Activated T-cell treated with anti-CD3 and anti-CD28 coated beads, Interleukin-2, amount 50 U/mL, for 1 hour (primary cell): ENCODE measurements around the gene SRRD.
A peak's percentile ranks its signal among the peaks of the same experiment; 100 is the strongest.

ENCODE experiments used
- DNase-seq: peaks from one replicate; pipeline ENCODE4 v3.0.0-alpha.2; 2020

Gene SRRD

GRCh38 chr22:26484360-26484706 lies 656 bp downstream of the SRRD start:
- DNase-seq = no peak

- no peak for DNase-seq
Measured at GRCh38 chr22:26485013-26485412, 1.3 kb downstream of the SRRD start.

GRCh38 chr22:26485806-26486390 lies 2.2 kb downstream of the SRRD start:
- no peak for DNase-seq

GRCh38 chr22:26486394-26486793 lies 2.7 kb downstream of the SRRD start:
- no peak for DNase-seq

- no peak for DNase-seq
Measured at GRCh38 chr22:26487996-26488395, 4.3 kb downstream of the SRRD start.

GRCh38 chr22:26489447-26490036 lies 5.9 kb downstream of the SRRD start:
- no peak for DNase-seq

DNA sequence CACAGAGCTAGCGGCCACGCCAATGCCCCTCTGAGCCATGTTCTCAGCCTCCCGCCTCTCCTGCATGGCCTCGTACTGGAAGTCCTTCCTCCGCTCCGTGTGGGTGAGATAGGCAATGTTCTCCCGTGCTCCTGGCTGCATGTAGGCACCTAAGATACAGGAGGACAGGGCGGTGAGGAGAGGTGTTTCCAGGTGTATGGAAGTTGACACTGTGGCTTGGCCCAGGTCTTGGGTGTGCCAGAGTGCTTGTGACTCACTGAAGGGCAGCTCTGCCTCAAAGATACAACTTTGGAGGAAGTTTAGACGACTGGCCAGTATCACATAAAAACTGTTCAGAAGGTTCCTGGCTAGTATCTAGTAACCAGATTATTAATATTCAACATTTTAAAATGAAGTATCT lies 8.5 kb downstream of the SRRD start:
- DNase-seq = no peak

- DNase-seq = no peak
Measured at GRCh38 chr22:26494506-26494905, 10.8 kb downstream of the SRRD start.

- DNase-seq = no peak
Measured at GRCh38 chr22:26496456-26496855, 12.8 kb downstream of the SRRD start.

GRCh38 chr22:26499188-26499703 lies 15.6 kb downstream of the SRRD start:
- no peak for DNase-seq

GRCh38 chr22:26501996-26502395 lies 18.3 kb downstream of the SRRD start:
- DNase-seq = no peak

DNA sequence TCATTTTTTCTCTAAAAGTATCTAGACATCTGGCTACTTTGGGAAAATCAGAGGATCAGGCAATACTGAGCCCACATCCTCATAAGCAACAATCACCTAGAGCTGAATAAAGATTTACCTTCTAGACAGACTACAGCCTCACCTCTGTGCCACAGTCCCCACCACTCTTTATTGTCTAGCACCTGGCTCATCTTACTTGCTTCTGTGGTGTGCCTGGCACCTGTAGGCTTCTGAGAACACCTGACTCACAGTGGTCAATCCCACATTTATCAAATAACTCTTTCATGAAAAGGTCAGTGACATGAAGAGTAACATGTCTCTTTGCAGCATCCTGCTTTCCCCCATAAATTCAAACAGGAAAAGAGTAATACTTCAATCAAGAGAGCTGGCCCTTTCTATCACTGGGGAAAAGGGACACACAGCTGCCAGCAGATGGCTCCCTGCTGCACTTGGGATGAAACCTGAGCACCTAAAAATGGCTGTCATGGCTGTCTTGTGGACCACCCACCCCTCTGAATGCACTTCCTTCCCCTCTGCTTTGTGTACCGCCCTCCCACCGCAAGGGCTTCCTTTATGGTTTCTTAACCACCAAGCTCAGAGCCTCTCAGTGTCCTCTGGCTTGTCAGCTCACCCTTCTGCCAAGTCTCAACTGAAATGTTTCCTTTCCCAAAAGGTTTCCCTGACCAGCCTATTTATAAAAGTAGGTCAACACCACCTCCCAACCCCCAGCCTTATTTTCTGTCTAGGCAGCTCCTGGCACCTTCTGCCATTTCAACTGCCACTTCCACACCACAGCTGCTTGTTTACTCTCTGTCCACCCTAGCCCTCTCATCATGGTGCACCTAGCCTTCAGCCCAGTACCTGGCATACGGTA lies 19.2 kb downstream of the SRRD start:
- peak; percentile 54 for DNase-seq

DNA sequence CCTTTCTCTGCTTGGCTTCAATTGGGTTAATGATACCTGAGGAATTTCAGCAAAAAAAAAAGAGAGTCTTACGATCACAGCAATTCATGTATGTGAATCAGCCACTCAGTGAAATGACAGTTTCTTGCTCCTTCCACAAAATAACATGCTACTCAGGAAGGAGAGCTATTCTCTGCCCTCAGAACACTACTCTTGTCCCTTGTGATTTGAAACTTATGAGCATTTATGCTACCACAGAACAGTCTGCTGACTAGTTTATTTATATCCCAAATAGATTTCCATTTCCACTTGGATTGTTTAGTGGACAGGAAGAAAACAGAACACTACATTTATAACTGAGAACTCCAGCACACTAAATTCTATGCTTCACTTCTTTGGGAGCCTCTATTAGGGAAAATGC lies 20.1 kb downstream of the SRRD start:
- no peak for DNase-seq

DNA sequence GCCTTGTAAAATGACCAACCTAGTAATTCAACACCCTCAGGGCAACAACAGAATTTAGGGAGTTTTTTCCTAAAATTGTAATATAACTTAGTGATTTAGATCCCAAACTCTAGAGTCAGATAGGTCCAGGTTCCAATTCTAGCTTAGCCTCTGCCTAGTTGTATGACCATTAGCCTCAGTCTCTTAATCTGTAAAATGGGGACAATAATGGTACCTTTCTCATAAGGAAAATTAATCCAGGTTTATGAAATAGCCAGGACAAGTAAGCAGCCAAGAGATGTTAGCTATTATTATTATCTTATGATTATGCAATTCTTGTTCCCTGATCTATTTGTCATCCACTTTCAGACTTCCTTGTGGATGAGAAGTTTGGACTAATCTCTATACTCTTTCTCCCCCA lies 24.5 kb downstream of the SRRD start:
- DNase-seq = no peak

GRCh38 chr22:26512149-26512793 lies 28.6 kb downstream of the SRRD start, which contains the start of gene TFIP11:
Gene TFIP11, minus strand, starts transcription at chr22:26512473. Its CDS starts 2,201 bp downstream, at chr22:26510272.
- DNase-seq = peak; percentile 89

DNA sequence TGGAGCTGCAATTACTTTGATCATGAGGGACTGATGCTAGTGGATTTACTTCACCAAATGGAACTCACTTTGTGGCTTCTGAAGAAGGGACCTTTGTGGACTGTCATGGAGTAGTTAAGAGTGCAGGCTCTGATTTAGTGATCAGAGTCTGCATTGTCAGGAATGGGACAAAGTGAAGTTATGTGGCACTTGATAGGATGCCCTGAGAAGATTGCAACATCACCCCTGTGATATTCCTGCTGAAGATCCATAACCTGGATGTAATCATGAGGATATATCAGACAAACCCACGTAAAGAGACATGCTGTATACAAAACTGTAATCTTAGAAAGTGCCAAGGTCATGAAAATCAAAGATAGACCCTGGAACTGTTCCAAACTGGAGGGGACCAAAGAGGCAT lies 30.2 kb downstream of the SRRD start:
- DNase-seq = no peak

DNA sequence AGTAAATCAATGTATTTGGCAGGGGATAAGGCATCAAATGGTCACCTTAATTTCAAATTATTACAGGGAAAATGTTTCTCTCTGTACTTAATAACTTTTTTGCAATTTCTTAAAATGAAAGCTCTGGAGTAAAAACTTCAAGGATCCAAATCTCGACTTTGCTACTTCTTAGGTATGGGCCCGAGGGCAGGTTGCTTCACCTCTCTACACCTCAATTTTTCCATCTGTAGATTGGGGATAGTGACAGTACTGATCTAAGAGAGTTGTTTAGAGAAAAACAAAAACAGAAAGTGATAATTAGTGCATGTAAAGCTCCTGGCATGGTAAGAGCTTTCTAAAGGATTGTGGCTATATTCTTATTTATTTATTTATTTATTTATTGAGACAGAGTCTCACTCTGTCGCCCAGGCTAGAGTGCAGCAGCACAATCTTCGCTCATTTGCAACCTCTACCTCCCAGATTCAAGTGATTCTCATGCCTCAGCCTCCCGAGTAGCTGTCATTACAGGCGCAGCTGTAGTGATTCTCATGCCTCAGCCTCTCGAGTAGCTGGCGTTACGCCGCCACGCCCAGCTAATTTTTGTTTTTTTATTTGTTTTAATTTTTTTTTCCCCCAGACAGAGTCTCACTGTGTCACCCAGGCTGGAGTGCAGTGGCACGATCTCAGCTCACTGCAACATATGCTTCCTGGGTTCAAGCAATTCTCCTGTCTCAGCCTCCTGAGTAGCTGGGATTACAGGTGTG lies 30.9 kb downstream of the SRRD start:
- DNase-seq = no peak

- DNase-seq = no peak
Measured at GRCh38 chr22:26515931-26516330, 32.3 kb downstream of the SRRD start.

- no peak for DNase-seq
Measured at GRCh38 chr22:26516503-26516902, 32.8 kb downstream of the SRRD start.

DNA sequence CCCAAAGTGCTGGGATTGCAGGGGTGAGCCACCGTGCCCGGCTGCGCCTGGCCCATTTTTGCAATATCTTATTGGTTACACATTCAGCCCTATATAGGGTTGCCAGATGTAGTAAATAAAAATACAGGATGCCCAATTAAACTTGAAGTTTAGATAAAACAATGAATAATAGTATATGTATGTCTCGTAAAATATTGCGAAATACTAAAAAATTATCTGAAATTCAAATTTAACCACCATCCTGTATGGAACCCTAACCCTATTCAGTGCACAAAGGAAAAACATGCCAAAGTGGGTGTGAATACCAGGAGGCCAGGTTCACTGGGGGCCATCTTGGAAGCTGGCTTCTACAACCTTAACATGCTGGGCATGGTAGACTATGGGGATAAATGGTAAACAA lies 33.8 kb downstream of the SRRD start:
- DNase-seq = no peak

DNA sequence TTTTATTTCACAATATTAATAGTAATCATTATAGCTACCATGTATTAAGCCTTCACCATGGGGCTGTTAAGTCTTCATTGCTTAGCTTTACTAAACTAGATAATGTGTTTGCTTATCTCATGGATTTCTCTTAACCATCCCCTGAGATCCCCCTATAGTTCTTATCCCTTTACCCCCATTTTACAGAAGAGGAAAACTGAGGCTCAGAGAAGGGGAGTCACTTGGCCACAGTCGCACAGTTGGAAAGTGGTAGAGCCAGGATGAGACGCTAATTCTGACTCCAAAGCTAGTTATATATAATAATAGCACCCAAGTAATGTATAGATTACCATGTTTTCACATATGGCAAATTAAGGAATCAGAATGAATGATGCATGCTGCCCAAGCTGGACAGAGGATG lies 38.3 kb downstream of the SRRD start:
- DNase-seq = no peak

DNA sequence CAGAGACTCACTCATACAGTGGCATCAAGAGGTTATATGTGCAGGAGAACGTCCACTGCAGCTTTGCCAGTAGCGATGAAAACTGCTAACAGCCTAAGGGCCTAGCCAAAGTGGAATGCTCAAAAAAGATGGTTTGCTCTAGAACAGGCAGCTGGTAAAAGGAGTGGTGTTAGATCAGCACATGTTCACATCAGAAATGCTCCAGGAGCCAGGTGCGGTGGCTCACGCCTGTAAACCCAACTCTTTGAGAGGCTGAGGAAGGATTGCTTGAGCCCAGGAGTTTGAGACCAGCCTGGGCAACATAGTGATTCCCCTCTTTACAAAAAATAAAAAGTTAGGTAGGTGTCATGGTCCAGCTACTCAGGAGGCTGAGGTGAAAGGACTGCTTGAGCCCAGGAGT lies 38.9 kb downstream of the SRRD start:
- no peak for DNase-seq

DNA sequence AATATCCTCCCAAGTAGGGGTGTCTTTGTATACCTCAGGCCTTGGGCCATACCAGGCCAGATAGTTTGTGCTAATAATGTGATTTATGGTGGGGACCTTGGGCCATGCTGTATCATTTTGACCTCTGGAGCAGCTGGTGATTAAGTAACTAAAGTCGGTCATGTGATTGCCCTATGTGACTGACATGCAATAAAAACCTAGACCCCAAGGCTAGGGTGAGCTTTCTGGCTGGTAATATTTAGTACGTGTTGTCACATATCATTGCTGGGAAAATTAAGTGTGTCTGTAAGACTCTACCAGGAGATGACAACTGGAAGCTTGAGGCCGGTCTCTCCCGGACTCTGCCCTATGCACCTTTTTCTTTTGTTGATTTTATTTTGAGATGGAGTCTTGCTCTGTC lies 41.2 kb downstream of the SRRD start:
- DNase-seq = no peak
